CD4-positive, alpha-beta T cell (primary cell): ENCODE results near the gene SSUH2. TPM values are rescaled to one million over a fixed set of nuclear protein-coding genes. Genes with fewer than 3 reads are reported as not detected.

Experiments
- ATAC-seq: fragments of 200-7000 bp; cut with Tn5 transposase; one replicate; pipeline ENCODE4 v1.10.0; 2022; ENCODE audit warnings: mild to moderate bottlenecking; ENCODE audit not compliant: poor library complexity
- CTCF ChIA-PET: fragments of 350-600 bp; sonication (Branson Sonifier 250); formaldehyde crosslinking; loops from one replicate; lab custom pipeline; 2021; ENCODE audit warnings: antibody characterized with exemption, inconsistent platforms; lab: Charles Lee
- POLR2A ChIA-PET: fragments of 350-600 bp; sonication (Branson Sonifier 250); formaldehyde crosslinking; loops from one replicate; lab custom pipeline; 2021; ENCODE audit warnings: antibody characterized with exemption, inconsistent platforms; lab: Charles Lee
- DNase-seq, 14 experiments: peaks; one replicate each; pipeline ENCODE4 v3.0.0-alpha.2; 2013 to 2020; ENCODE audit warnings: mixed read lengths in 2 of 14
- H3K27ac ChIP-seq, 2 donors: one replicate each; pipeline versions ENCODE4 v1.5.1 to v1.7.0; 2013; ENCODE audit warnings: low read length in 2 of 2, low read depth in 1 of 2, mild to moderate bottlenecking in 1 of 2
- H3K27me3 ChIP-seq, 2 experiments: 1 replicate in 1 of 2; 2 replicates in 1 of 2; pipeline versions ENCODE4 v1.6.1 to v1.7.0; 2013; ENCODE audit warnings: low read length in 2 of 2, control low read depth in 1 of 2, mild to moderate bottlenecking in 1 of 2, moderate library complexity in 1 of 2; ENCODE audit not compliant: insufficient read depth in 2 of 2, control insufficient read depth in 1 of 2
- H3K36me3 ChIP-seq: one replicate; pipeline ENCODE4 v1.6.1; 2013; ENCODE audit warnings: low read length, control low read depth; ENCODE audit not compliant: insufficient read depth
- H3K4me1 ChIP-seq: one replicate; pipeline ENCODE4 v1.6.1; 2013; ENCODE audit warnings: low read length, control low read depth; ENCODE audit not compliant: insufficient read depth
- H3K4me3 ChIP-seq: one replicate; pipeline ENCODE4 v1.5.1; 2013; ENCODE audit warnings: mild to moderate bottlenecking, low read length, moderate library complexity
- H3K9me3 ChIP-seq, 2 experiments: 1 replicate in 1 of 2; 2 replicates in 1 of 2; pipeline versions ENCODE4 v1.6.1 to v1.7.0; 2013; ENCODE audit warnings: low read length in 2 of 2, mild to moderate bottlenecking in 2 of 2, control low read depth in 1 of 2, moderate library complexity in 1 of 2; ENCODE audit not compliant: control insufficient read depth in 1 of 2, insufficient read depth in 1 of 2
- H3K27ac Mint-ChIP-seq: one replicate; pipeline ENCODE4 v1.8.0; 2020; ENCODE audit warnings: mixed read lengths
- H3K27me3 Mint-ChIP-seq: one replicate; pipeline ENCODE4 v1.8.0; 2021; ENCODE audit warnings: mixed read lengths
- H3K36me3 Mint-ChIP-seq: one replicate; pipeline ENCODE4 v1.8.0; 2021; ENCODE audit warnings: low read depth, mixed read lengths
- H3K4me1 Mint-ChIP-seq: one replicate; pipeline ENCODE4 v1.8.0; 2021; ENCODE audit warnings: low read depth, mixed read lengths
- H3K4me3 Mint-ChIP-seq: one replicate; pipeline ENCODE4 v1.8.0; 2020; ENCODE audit warnings: mild to moderate bottlenecking, mixed read lengths
- H3K9me3 Mint-ChIP-seq: one replicate; pipeline ENCODE4 v1.8.0; 2020; ENCODE audit warnings: mixed read lengths
- intact Hi-C, 2 experiments: fragments of 100-400 bp; cut with DNase I in 1 of 2; cut with micrococcal nuclease in 1 of 2; formaldehyde crosslinking; loops; one replicate each; pipeline versions ENCODE4 v1.15.1 to v1.9.0; 2023 to 2025; cut with DNase I, micrococcal nuclease
- total RNA-seq, 174 experiments: library from RNA in 2 of 174; stranded (reverse) in 2 of 174; gene quantifications; one replicate each; pipeline ENCODE4 v1.2.3 and lab custom pipeline; 2021 to 2026
- TF ChIP-seq, protein P1 (sequence below): fragments of 200-600 bp; IDR thresholded peaks from one replicate; pipeline ENCODE4 v1.8.0; 2022; ENCODE audit warnings: antibody characterized with exemption, mild to moderate bottlenecking

The SSUH2 gene
- total RNA-seq, 2 experiments from 2014 or later = not detected

DNA sequence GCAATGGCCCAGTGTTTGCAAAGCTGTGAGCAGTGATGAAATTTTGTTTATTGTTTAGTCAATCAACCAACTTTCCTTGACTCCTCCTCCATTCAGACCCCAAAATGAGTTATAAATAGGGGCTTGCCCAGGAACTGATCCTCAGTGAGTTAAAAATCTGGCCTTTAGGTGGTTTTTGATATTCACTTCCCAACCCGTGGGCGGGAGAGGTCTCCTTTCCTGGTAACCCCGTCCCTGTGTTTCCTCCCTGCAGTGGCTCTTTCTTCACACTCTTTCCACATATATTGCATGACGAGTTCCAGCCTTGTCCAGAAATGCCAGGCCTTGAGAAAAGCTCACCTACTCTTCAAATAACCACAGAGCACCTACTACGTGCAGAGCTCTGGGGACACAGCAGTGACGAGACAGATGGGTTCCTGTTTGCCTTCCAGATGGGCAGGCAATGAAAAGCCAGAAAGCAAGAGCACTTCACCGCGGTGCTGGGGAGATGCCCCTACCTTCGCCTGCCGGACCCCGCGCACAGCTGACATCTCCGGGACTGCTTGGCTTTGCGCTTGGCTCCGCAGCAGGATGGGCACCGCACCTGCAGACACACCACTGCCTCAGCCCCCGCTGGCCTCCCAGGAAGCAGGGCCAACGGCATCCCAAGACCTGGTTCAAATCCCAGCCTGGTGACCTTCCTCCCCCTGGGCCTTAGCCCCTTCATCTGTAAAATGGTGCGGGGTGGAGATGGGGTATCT, 17.2 kb downstream of the SSUH2 start:
- Mint-ChIP-seq H3K4me1 (peaks cover 6% of the 10 kb centered on the region), H3K27ac (no peak overlapping the region), H3K4me3 (no peak overlapping the region), H3K27me3 (peaks cover 17% of the 10 kb centered on the region), H3K36me3 (no peaks in the 10 kb centered on the region), H3K9me3 (no peaks in the 10 kb centered on the region)
- H3K27me3 ChIP-seq = no peaks in the 10 kb centered on the region
- peaks cover 6% of the 10 kb centered on the region for H3K4me1 ChIP-seq
- no peak overlapping the region for H3K4me3 ChIP-seq
- DNase-seq (no peak), ATAC-seq (no peak)
- intact Hi-C loops = loop anchor here in 1 of 2 experiments (10.0 kb wide), 2 partner anchors 183 to 303 kb away; no protein-coding TSS in a partner anchor
- H3K27ac ChIP-seq = no peak overlapping the region
- ChIA-PET POLR2A (no interaction called here), CTCF (no interaction called here)
- H3K9me3 ChIP-seq = peaks cover 0 to 18% of the 10 kb centered on the region in 2 experiments
- no peaks in the 10 kb centered on the region for H3K36me3 ChIP-seq
- TF ChIP-seq, protein P1, sequence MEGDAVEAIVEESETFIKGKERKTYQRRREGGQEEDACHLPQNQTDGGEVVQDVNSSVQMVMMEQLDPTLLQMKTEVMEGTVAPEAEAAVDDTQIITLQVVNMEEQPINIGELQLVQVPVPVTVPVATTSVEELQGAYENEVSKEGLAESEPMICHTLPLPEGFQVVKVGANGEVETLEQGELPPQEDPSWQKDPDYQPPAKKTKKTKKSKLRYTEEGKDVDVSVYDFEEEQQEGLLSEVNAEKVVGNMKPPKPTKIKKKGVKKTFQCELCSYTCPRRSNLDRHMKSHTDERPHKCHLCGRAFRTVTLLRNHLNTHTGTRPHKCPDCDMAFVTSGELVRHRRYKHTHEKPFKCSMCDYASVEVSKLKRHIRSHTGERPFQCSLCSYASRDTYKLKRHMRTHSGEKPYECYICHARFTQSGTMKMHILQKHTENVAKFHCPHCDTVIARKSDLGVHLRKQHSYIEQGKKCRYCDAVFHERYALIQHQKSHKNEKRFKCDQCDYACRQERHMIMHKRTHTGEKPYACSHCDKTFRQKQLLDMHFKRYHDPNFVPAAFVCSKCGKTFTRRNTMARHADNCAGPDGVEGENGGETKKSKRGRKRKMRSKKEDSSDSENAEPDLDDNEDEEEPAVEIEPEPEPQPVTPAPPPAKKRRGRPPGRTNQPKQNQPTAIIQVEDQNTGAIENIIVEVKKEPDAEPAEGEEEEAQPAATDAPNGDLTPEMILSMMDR = no peak

DNA sequence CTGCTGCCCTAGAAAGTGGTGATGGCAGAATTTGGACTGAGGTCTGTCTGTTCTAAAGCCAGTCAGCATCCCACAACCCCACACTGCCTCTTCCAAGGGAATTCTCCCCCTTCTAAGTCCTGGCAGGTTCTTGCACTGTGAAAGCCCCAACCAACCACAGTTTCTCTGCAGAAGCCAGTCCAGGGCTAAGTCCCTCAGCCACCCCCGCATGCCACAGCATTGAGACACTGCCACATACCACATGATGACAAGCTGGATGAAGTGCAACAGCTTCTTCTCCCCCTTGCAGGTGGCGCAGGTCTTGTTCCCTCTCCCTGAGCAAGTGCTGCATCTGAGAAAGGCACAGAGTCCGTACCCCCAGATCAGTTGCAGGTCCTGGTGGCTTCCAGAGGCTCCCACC, 18.6 kb downstream of the SSUH2 start:
- Mint-ChIP-seq H3K27me3 (peaks cover 17% of the 10 kb centered on the region), H3K36me3 (no peaks in the 10 kb centered on the region), H3K9me3 (no peaks in the 10 kb centered on the region), H3K4me1 (peaks cover 6% of the 10 kb centered on the region), H3K4me3 (no peak overlapping the region), H3K27ac (no peak overlapping the region)
- Histone ChIP-seq H3K4me3 (no peak overlapping the region), H3K9me3 (peaks cover 0 to 18% of the 10 kb centered on the region in 2 experiments), H3K27ac (no peak overlapping the region), H3K27me3 (no peaks in the 10 kb centered on the region), H3K36me3 (no peaks in the 10 kb centered on the region), H3K4me1 (peaks cover 6% of the 10 kb centered on the region)
- TF ChIP-seq, protein P1 = no peak
- ChIA-PET POLR2A (no interaction called here), CTCF (no interaction called here)
- ATAC-seq (no peak), DNase-seq (no peak)
- intact Hi-C loops = loop anchor here in 1 of 2 experiments (10.0 kb wide), 2 partner anchors 181 to 301 kb away; no protein-coding TSS in a partner anchor

DNA sequence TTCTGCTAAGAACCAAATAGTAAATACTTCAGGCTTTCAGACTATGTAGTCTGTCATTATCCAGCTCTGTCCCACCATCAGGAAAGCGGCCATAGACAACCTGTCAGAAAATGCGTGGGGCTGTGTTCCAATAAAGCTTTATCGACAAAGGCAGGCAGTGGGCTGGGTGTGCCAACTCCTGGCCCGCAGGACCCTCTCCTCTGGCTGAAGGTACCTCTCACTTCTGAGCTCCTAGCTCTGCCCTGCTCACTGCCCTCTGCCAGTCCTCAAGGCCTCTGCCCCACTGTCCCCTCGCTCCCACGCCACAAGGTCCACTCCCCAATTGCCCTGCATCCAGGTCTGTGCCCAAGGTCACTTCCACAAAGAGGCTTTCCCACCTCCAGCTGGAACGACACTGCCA, 20.0 kb downstream of the SSUH2 start:
- no peaks in the 10 kb centered on the region for H3K9me3 Mint-ChIP-seq
- H3K9me3 ChIP-seq = peaks cover 0 to 18% of the 10 kb centered on the region in 2 experiments
- H3K4me1 Mint-ChIP-seq = peaks cover 6% of the 10 kb centered on the region
- no peak overlapping the region for H3K27ac ChIP-seq
- TF ChIP-seq, protein P1 = no peak
- H3K36me3 Mint-ChIP-seq = no peaks in the 10 kb centered on the region
- ChIA-PET CTCF (no interaction called here), POLR2A (no interaction called here)
- peaks cover 17% of the 10 kb centered on the region for H3K27me3 Mint-ChIP-seq
- DNase-seq (no peak), ATAC-seq (no peak)
- H3K4me3 ChIP-seq = no peak overlapping the region
- H3K4me3 Mint-ChIP-seq = no peak overlapping the region
- intact Hi-C loops = loop anchor here (5.0 to 10.0 kb wide), 3 partner anchors 177 to 300 kb away; no protein-coding TSS in a partner anchor
- H3K4me1 ChIP-seq = peaks cover 6% of the 10 kb centered on the region
- H3K36me3 ChIP-seq = no peaks in the 10 kb centered on the region
- H3K27me3 ChIP-seq = no peaks in the 10 kb centered on the region
- H3K27ac Mint-ChIP-seq = no peak overlapping the region
